ENCODE results near the gene CAMTA1.

Gene CAMTA1

DNA sequence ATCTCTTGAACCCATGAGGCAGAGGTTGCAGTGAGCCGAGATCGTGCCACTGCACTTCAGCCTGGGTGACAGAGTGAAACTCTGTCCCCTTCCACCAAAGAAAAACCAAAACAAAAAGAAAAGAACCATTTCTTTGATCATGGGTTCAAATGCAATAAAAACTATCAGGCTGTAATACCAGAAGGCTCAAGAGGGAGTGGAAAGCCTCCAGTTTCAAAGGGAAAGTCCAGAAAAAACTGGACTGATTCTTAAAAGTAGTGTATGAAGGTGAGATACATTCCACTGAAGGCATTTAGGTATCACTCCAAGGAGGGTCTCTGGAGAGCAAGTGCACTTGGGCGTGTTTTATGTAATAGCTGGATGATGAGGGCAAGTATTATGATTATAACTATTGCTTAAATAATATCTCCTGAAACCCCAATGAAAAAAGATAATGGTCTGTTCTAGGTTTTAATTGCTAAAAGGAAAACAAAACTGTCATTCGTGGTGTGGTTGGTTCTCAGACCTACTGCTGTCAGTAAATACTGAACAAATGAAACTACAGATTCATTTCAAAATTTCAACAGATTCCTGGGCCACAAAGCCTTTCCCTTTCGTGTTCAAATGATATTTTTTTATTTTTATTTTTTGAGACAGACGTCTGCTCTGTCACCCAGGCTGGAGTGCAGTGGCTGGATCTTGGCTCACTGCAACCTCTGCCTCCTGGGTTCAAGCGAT is 6.0 kb upstream of the CAMTA1 start:
- no peak for DNase-seq (ENCODE audit: low read depth)

DNA sequence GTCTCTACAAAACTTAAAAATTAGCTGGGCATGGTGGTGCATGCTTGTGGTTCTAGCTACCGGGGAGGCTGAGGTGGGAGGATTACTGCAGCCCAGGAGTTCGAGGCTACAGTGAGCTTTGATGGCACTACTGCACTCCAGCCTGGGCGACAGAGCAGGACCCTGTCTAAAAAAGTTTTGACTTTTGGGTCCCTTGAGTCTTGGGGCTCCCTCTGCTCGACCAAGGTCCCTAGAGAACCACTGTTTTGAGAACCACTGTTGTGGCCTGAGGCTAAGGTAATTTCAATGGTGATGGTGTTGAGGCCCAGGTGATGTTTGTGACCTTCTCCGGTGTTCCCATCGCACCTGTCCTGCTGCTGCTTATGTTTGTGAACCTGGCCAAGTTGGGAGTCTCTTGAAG is 3.1 kb upstream of the CAMTA1 start:
- no peak for DNase-seq (ENCODE audit: low read depth)

DNA sequence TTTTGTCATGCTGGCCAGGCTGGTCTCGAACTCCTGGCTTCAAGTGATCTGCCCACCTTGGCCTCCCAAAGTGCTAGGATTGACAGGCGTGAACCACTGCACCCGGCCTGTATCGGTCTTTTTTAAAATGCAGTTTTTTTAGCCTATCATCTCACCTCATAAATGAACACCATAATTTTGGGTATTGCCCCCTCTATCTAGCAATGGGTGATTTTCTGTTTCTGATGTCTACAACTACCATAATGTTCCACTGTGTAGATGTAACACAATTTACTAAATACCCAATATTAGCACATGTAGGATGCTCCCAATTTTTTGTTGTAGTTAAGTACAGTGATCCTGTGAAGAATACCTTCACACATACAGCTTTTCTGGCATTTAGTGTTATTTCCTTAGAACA is 2.0 kb upstream of the CAMTA1 start:
- DNase-seq (ENCODE audit: low read depth): no peak

DNA sequence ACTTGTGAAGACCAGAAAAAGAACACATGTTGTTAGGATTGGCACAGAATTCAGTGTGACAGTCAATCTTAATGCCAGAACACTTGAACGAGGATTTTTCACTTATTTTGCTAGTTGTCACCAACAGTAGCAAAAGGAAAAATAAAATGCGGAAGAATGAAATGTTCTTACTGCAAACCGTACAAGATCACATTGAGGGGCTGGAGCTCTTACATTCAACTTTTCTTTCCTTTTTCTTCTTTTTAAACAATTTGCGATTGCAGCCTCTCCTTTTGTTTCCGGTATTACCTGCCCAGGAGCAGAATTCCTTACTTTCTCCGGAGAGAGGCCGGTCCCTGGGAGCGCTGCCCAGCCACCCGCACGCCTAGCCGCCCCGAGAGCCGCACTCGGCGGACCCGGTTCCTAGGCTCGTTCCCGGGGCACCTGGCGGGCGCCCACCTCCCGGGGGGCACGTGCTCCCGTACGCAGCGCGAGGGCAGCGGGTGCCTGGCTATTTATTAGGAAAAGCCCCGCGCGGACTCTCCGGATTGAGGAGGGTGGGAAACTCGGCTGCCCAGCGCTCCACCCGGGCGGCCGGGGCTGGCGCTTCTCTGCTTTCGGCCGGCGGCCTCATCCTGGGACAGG is 1.2 kb upstream of the CAMTA1 start:
- DNase-seq (ENCODE audit: low read depth): no peak

DNA sequence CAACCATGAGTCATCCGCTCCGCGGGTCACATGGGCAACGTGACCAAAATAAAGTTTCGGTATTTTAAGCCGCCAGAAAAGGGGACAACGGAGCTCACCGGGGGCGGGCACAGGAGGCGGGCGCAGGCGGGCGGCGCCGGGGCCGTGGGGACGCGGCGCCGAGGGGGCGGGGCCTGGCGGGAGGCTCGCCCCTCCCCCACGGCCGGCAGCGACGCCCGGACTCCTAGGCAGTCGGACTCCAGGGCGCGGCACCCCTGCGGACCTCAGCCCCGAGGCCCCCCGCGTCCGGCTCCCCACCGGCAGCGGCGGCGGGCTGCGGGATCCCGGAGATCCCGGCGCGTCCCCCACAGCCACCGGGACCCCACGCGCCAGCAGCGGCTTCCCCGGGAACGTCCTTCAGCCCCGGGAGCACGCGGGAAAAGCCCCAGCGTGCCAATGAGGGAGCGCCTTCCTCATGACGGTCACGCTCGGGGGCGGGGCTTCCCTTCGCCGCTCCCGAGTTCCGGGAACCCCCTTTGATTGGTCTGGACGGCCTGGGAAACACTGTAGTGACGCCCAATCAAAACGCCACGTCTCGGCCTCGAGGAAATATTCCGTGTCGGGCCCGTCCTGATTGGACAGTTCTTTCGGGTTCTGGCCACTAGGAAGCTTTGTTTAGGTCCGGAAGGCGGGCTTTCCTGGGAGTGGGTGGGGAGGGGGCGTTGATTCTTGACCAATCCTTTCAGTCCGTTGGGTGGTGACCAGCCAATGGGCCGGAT is 515 bp upstream of the CAMTA1 start:
- peak; percentile 99 for DNase-seq (ENCODE audit: low read depth)

DNA sequence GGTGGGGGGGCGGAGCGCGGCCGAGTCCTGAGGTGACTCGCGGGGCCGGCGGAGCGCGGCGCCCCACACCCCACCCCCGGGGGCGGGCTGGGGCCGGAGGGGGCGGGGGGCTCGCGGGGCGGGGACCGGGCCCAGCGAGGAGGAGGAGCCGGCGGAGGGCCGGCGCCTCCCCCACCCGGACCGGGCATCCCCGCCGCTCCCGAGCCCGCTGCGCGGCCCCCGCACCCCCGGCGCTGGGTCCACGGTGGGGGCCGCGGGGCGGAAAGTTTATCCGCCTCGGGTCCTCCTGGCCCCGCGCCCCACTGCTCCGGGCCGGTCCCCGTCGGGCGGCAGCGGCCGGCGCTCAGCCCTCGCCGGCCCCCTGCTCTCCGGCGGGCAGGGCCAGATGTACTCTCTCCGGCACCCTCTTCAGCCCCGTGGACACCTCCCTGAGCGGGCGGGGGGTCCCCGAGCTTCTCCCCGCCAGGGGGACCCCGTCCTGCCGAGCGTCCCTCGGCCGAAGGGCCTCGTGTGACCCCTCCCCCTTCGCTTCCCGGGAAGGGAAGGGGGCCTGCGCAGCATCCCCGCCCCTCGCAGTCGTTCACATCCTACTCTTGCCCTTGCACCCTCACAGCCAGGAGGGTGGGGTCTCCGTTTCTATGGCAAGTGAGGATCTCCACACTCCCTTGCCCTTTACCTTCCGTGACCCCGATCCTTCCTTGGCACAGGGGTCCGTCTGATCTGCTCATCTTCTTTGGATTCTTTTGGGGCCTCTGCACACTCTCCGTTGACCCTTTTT is 663 bp downstream of the CAMTA1 start:
- peak; percentile 8 for DNase-seq (ENCODE audit: low read depth)

DNA sequence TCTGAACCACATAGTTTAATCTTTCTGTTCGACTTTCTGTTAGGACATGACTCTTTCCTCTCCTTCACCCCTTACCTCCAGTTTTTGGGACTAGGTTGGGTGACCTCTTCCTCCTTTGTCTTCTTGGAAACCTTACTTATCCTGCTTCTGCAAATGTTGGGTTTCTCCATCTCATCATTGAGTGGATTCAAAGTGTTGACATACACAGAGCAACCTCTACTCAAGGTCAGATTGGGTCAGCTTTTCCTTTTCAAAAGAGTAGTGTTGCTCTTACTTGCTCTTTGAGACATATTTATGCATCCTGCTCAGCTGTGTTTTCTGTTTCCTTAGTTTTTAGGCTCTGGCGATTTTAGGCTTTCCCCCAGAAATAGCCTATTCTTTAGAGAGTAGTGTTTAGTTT is 3.7 kb downstream of the CAMTA1 start:
- no peak for DNase-seq (ENCODE audit: low read depth)

DNA sequence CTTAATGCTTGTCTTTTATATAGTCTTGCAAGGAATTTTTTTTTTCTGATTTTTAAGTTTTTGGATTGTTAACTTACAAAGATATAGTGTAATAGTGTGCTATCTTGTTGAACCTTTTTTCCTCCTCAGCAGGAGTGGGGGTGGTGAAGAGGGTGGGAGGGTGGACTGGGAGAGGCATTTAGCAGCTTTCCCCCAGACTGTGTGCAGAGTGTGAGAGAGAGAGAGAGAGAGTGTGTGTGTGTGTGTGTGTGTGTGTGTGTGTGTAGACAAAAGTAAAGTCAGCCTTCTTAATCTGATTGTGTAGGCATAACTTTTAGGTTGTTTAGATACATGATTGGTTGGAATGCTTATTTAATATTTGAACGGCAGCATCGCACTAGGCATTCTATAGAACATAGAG is 4.9 kb downstream of the CAMTA1 start:
- DNase-seq (ENCODE audit: low read depth): no peak

DNA sequence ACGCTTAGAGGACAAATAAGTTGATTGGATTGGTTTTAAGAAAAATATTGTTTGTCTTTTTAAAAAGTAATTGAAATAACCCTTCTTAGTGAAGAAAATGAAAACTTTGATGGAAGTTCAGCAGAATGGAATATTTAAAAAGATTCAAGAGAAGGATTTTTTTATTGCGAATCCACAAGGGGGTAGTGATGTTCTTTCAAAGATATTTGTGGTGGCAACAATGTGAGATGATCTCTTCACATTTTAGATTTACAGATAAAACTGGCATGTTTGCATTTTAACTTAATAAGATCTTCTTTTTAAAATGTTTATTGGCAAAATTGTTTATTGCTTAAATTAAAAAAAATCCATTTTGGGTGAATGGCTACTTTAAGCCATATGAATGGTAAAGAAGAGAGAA is 8.9 kb downstream of the CAMTA1 start:
- no peak for DNase-seq (ENCODE audit: low read depth)

DNA sequence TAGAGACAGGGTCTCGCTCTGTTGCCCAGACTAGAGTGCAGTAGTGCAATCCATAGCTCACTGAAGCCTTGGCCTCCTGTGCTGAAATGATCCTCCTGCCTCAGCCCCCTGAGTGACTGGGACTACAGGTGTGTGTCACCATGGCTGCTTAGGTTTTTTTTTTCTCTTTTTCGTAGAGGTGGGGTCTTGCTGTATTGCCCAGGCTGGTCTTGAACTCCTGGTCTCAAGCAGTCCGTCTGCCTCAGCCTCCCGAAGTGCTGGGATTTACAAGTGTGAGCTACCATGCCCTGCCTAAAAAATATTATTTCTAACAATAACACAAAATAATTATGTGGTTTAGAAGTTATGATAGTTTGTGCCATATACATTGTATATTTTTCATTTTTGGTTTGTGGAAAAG is 9.9 kb downstream of the CAMTA1 start:
- DNase-seq (ENCODE audit: low read depth): no peak

DNA sequence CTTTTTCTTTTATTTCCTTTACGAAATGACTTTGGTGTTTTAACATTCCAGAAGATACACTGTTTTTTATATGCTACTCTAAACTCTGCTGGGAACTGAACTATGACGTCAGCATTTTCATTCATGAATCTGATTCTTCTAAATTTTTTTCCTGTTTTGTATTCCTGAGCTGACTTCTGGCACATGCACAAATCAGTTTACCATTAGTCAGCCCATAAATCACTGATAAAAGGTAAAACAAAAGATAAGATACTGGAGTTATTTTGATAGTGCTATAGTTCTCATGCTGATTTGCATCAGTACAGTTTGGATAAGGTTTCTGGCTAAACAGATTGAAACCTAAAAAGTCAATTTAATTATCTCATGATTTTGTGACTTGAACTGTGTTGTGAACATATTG is 10.4 kb downstream of the CAMTA1 start:
- no peak for DNase-seq (ENCODE audit: low read depth)

DNA sequence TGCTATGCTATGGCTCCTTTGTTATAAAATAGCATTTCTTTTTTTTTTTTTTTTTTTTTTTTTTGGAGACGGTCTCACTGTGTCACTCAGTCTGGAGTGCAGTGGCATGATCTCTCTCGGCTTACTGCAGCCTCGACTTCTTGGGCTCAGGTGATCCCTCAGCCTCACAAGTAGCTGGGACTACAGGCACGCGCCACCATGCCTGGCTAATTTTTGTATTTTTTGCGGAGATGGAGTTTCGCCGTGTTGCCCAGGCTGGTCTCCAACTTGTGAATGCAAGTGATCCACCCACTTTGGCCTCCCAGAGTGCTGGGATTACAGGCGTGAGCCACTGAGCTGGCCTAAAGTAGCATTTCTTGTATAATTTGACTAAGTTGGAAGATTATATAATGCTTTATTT is 10.8 kb downstream of the CAMTA1 start:
- DNase-seq (ENCODE audit: low read depth): no peak

DNA sequence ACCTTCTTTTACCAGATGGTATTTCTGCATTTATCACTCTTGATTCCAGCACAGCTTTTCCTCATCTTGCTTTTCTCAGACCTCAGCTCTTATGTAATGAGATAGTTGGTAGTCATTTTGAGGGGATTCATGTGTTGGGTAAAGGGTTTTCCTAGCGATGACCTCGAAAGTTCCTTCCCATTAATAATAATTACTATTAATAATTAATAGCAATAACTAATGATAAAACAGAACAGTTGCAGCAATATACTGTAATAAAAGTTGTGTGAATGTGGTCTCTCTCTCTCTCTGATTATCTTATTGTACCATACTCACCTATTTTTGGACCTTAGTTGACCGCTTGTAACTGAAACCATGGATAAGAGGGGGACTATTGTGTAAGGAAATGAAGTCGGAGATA is 14.2 kb downstream of the CAMTA1 start:
- DNase-seq (ENCODE audit: low read depth): no peak

DNA sequence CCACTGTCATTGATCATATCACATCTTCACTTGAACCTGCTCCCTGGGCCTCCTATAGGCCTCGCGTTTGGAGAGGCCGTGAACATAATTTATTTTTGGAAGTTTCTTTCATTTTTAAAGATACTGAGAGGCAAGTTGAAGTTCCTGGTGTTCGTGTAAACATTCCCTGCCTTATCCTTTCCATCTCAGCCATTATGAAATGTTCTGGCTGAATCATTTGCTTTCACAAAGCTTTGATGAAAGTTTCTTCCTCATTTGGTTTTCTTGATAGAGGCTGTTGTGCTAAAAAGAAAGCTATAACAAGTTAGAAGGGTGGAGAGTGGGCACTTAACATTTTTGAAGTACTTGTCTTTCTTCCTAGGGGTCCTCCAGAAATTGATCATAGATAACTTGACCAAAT is 15.5 kb downstream of the CAMTA1 start:
- DNase-seq (ENCODE audit: low read depth): no peak

DNA sequence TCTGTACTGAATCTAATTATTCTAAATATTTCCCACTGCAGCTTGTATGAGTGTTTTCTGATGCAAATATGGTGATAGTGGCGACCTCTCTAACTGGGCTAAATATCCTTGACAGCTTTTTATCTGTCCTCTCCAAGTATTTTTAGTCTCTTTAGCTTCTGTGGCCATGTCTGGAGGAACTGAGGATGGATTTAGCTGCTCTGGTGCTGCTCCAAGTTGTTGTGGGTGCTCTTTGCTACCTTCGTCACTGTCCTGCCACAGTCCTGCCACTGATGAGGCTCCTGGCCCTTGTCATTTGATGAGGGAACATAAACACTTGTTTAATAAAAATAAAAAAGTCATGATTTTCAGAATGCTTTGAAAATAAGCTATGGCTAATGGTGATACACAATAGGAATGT is 15.9 kb downstream of the CAMTA1 start:
- DNase-seq (ENCODE audit: low read depth): no peak

DNA sequence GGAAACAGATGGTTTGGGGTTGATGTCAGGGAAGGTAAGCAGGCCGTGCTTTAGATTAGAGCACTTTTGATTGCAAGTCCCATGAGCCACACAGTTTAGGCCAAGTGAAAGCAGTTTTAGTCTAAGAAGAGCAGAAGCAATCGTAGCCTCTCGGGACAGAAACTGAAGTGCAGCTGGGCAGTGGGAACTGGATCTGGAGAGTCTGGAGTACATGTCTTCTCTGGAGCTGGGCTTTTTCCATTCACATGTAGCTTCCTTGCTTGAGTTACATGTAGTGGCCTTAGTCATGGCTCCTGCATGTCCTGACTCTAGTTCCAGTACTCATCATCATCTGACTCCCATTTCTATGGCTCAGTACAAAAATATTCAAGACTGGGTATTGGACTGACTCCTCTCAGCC is 16.7 kb downstream of the CAMTA1 start:
- no peak for DNase-seq (ENCODE audit: low read depth)

DNA sequence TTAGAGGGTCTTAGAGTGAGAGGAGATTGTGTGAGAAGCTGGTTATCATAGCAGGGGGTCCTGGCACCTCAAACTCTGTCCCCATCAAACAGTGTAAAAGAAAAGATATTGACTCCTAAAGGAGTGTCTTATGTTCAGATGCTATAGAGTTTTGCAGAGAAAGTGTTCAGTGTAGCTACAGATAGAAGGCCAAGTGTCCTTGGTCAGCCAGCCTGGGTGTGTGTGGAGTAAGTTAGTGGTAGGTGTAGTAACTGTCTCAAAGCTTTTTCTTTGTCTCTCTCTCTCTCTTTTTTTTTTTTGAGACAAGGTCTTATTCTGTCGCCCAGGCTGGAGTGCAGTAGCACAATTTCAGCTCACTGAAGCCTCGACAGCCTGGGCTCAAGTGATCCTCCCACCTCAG is 17.2 kb downstream of the CAMTA1 start:
- DNase-seq (ENCODE audit: low read depth): no peak

DNA sequence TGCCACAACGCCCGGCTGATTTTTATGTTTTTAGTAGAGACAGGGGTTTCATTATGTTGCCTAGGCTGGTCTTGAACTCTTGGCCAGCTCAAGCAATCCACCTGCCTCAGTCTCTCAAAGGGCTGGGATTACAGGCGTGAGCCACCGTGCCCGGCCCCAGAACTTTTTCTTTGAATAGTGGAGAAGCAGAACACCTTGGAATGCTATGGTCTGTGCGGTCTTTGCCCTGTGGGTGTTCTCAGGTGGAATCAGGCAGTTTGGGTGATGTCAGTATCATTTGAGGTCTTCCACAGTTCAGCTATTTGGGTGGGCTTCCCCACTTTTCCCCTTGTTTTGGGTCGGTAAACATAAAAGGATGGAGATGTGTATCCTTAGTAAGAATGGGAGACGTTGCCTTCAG is 17.6 kb downstream of the CAMTA1 start:
- DNase-seq (ENCODE audit: low read depth): no peak

DNA sequence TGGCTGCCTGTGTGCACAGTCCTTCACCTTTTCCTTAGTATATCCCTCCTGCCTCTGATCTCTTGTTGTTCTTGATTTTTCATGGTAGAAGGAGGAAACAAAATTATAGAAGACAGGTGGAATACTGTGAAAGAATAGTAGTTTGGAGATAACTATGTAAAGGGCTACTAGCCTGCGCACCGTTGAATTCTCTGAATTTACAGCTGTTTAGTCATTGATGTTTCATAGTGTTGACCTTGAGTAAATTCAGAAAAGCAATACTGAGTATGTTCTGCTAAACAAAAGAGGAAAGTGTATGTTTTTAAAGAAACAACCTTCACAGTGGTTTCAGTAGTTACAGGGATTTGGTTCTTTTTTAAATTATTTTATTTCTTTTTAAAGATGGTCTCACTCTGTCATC is 18.1 kb downstream of the CAMTA1 start:
- no peak for DNase-seq (ENCODE audit: low read depth)

DNA sequence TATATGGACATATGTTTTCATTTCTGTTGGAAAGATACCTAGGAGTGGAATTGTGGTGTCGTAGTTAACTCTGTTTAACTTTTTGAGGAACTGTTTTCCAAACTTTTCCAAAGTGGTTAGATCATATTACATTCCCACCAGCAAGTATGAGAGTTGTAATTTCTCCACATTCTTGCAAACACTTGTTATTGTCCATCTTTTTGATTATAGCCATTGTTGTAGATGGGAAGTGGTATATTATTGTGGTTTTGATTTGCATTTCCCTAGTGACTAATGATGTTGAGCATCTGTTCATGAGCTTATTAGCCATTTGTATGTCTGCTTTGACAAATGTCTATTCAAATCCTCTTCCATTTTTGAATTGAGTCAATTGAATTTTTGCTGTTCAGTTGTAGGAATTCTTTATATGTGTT is 19.8 kb downstream of the CAMTA1 start:
- DNase-seq (ENCODE audit: low read depth): no peak

DNA sequence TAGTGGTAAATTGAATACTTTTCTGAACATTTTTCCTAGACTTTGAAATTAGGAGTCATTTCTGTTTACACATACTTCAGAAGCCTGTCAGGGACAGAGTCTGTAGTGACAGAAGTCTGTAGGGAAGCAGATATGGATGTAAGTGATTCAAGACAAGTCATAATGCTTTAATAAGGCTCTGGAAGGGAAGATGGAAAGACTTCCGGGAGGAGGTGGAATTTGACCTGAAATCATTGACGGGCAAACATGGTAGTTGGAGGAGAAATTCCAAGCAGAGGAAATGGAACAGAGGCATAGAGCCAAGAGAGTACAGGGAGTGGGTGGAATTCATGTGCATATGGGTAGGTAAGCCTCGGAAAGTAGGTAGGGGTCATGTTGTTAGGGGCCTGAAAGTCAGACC is 22.5 kb downstream of the CAMTA1 start:
- no peak for DNase-seq (ENCODE audit: low read depth)

DNA sequence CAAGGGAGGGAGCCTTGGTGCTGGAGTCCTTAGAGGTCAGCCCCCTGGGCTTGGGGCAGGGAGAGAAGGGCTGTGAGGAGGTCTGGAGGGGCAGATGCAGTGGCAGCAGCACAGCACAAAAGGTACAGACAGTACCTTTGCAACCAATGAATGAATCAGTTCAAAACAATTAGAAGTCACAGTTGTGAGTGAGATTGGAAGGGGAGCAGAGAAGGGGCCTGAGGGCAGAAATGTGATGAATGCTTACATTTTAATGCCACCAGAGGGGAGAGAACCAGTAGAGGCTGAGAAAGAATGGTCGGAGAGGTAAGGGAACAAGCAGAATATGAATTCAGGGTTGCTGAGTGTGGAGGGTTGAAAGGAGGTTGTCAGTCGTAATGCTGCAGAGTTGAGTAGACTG is 24.2 kb downstream of the CAMTA1 start:
- no peak for DNase-seq (ENCODE audit: low read depth)
